HepG2 (cell line): ENCODE measurements around the gene SYPL1. TPM values are rescaled to one million over a fixed set of nuclear protein-coding genes. Genes with fewer than 3 reads are reported as not detected.

Experiments used
- ATAC-seq: fragments of 200-7000 bp; cut with Tn5 transposase; 3 replicates; pipeline ENCODE4 v1.9.1; 2020; ENCODE audit warnings: mild to moderate bottlenecking, moderate library complexity
- BruUV-seq: library from RNA; stranded (reverse); fragments of 400-500 nt; replicated peaks from 2 replicates; lab custom pipeline; 2021; lab: Mats Ljungman, UMichigan
- CTCF ChIA-PET: fragments of 300-600 bp; formaldehyde crosslinking; extraction: SDS; loops from one replicate; lab custom pipeline; 2021; ENCODE audit warnings: low total read pairs, inconsistent platforms, low intra/inter-chr PET ratio; lab: Yijun Ruan, JAX
- POLR2A ChIA-PET: fragments of 350-600 bp; sonication (Branson Sonifier 250); formaldehyde crosslinking; loops from one replicate; lab custom pipeline; 2020; ENCODE audit warnings: antibody characterized with exemption, inconsistent platforms; lab: Yijun Ruan, JAX
- DNase-seq: peaks from one replicate; pipeline ENCODE4 v3.0.0-alpha.2; 2015; ENCODE audit warnings: low spot score
- FAIRE-seq: peaks from 3 replicates; lab custom pipeline; 2011; peaks lifted over from hg19 to GRCh38; lab: Jason Lieb, UNC
- H2AFZ ChIP-seq: one replicate; pipeline ENCODE4 v1.6.1; 2011; ENCODE audit warnings: low read length, inconsistent platforms
- H3K27ac ChIP-seq: fragments of 300-600 bp; 3 replicates; pipeline ENCODE4 v1.8.0; 2011; ENCODE audit warnings: mixed run types, mild to moderate bottlenecking, mixed read lengths, low read length, inconsistent platforms; ENCODE audit not compliant: insufficient read depth; ENCODE audit errors: extremely low read length
- H3K27me3 ChIP-seq, 2 experiments: fragments of 200-600 bp in 1 of 2; 2 replicates in 1 of 2; 3 replicates in 1 of 2; pipeline versions ENCODE4 v1.6.0 to v1.8.0; 2011; ENCODE audit warnings: low read length in 2 of 2, mild to moderate bottlenecking in 2 of 2, moderate library complexity in 2 of 2, inconsistent platforms in 1 of 2; ENCODE audit not compliant: insufficient read depth in 2 of 2, control insufficient read depth in 1 of 2
- H3K36me3 ChIP-seq, 2 experiments: fragments of 200-600 bp in 1 of 2; replicated peaks in 1 of 2; 2 replicates in 1 of 2; 3 replicates in 1 of 2; pipeline versions ENCODE4 v1.5.1 to v1.8.0; 2011; ENCODE audit warnings: low read length in 2 of 2, inconsistent platforms in 1 of 2; ENCODE audit not compliant: insufficient read depth in 2 of 2, control insufficient read depth in 1 of 2
- H3K4me1 ChIP-seq: 2 replicates; pipeline ENCODE4 v1.5.1; 2012; ENCODE audit warnings: low read length, inconsistent platforms; ENCODE audit not compliant: insufficient read depth
- H3K4me2 ChIP-seq: 2 replicates; pipeline ENCODE4 v1.6.0; 2011; ENCODE audit warnings: low read depth, low read length, inconsistent platforms
- H3K4me3 ChIP-seq, 3 experiments: fragments of 200-600 bp in 1 of 3; sonication (generic), shearing (Covaris generic) in 1 of 3; replicated peaks in 1 of 3; 2 replicates each; pipeline ENCODE4 v1.5.1; 2011 to 2016; ENCODE audit warnings: low read length in 3 of 3, inconsistent platforms in 2 of 3, low read depth in 2 of 3, mild to moderate bottlenecking in 2 of 3, control low read depth in 1 of 3, mixed read lengths in 1 of 3; ENCODE audit not compliant: insufficient read depth in 1 of 3
- H3K79me2 ChIP-seq: one replicate; pipeline ENCODE4 v1.6.1; 2011; ENCODE audit warnings: low read length, inconsistent platforms; ENCODE audit not compliant: insufficient read depth
- H3K9ac ChIP-seq: 2 replicates; pipeline ENCODE4 v1.6.0; 2011; ENCODE audit warnings: mild to moderate bottlenecking, low read depth, low read length, inconsistent platforms; ENCODE audit not compliant: insufficient read depth
- H3K9me3 ChIP-seq: 2 replicates; pipeline ENCODE4 v1.5.1; 2012; ENCODE audit warnings: mild to moderate bottlenecking, low read length
- H4K20me1 ChIP-seq: 2 replicates; pipeline ENCODE4 v1.6.0; 2011; ENCODE audit warnings: inconsistent platforms, mild to moderate bottlenecking, low read length, moderate library complexity; ENCODE audit not compliant: insufficient read depth
- ATM ChIP-seq: fragments of 450-650 bp; IDR thresholded peaks from 2 replicates; pipeline ENCODE4 v1.7.1; 2017; ENCODE audit warnings: mild to moderate bottlenecking, borderline replicate concordance
- ELF3 ChIP-seq: IDR thresholded peaks from 2 replicates; pipeline ENCODE4 v1.6.1; 2016; ENCODE audit warnings: missing genetic modification reagents, missing compliant biosample characterization
- GZF1 ChIP-seq: sonication (generic); formaldehyde crosslinking; IDR thresholded peaks from 2 replicates; pipeline ENCODE4 v1.5.1; 2020; ENCODE audit warnings: mild to moderate bottlenecking, missing genetic modification reagents
- HNRNPUL1 ChIP-seq: fragments of 200-400 bp; formaldehyde crosslinking; IDR thresholded peaks from 2 replicates; pipeline ENCODE4 v1.6.1; 2017; ENCODE audit warnings: low read depth, mild to moderate bottlenecking, low read length, moderate library complexity
- ZFYVE20 ChIP-seq: sonication (generic); formaldehyde crosslinking; IDR thresholded peaks from 2 replicates; pipeline ENCODE4 v1.8.0; 2023; ENCODE audit warnings: low read depth, mild to moderate bottlenecking, moderate library complexity, missing genetic modification reagents, borderline replicate concordance
- ZNF367 ChIP-seq: sonication (generic); formaldehyde crosslinking; IDR thresholded peaks from 2 replicates; pipeline ENCODE4 v1.4.0; 2020; ENCODE audit warnings: missing genetic modification reagents, borderline replicate concordance
- ZNF460 ChIP-seq: sonication (generic); formaldehyde crosslinking; IDR thresholded peaks from 2 replicates; pipeline ENCODE4 v1.5.1; 2020; ENCODE audit warnings: missing genetic modification reagents, mild to moderate bottlenecking, borderline replicate concordance
- ZNF615 ChIP-seq: sonication (generic); formaldehyde crosslinking; IDR thresholded peaks from 2 replicates; pipeline ENCODE4 v1.5.0; 2020; ENCODE audit warnings: mild to moderate bottlenecking, missing genetic modification reagents, borderline replicate concordance
- WGBS: methylation state at CpG from one replicate; pipeline ENCODE4 v1.1.6; 2017; ENCODE audit warnings: low lambda C conversion rate; 5-methylcytosine and 5-hydroxymethylcytosine counted together
- in situ Hi-C: cut with HindIII; loops from 2 replicates; pipeline ENCODE4 v1.10.0; 2017; ENCODE audit warnings: low pct_unique_long_range_greater_than_20kb; ENCODE audit not compliant: extremely low pct_ligation_motif_present
- intact Hi-C: fragments of 100-400 bp; cut with micrococcal nuclease; formaldehyde crosslinking; loops from one replicate; pipeline ENCODE4 v1.10.0; 2022; ENCODE audit not compliant: unreplicated experiment
- polyA plus RNA-seq, 8 experiments: library from polyadenylated mRNA; depleted of rRNA in 3 of 8; stranded (reverse) in 7 of 8; unstranded in 1 of 8; fragments of >200 nt; fragmentation: Illumina TruSeq in 4 of 8; extraction: Trizol in 4 of 8; gene quantifications; 2 replicates each; pipeline versions ENCODE4 v1.2.1 to v1.2.3, GENCODE V29; 2011 to 2016; ENCODE audit warnings: low read depth in 4 of 8, missing spikeins in 1 of 8, mixed read lengths in 1 of 8; ENCODE audit not compliant: insufficient read depth in 1 of 8
- total RNA-seq, 5 experiments: library from RNA; depleted of rRNA; stranded (reverse); fragments of >200 nt; fragmentation: Illumina TruSeq; extraction: Trizol; gene quantifications; 2 replicates each; pipeline ENCODE4 v1.2.3, GENCODE V29; 2016; ENCODE audit warnings: low read depth in 1 of 5
- TF ChIP-seq, protein P1 (sequence below), 2 experiments: sonication (generic) in 1 of 2; formaldehyde crosslinking in 1 of 2; IDR thresholded peaks; 2 replicates each; pipeline versions ENCODE4 v1.4.0 to v1.6.1; 2016 to 2020; ENCODE audit warnings: borderline replicate concordance in 1 of 2, low read depth in 1 of 2, mild to moderate bottlenecking in 1 of 2, missing genetic modification reagents in 1 of 2
- TF ChIP-seq, protein P2 (sequence below): sonication (generic); formaldehyde crosslinking; IDR thresholded peaks from 2 replicates; pipeline ENCODE4 v1.5.1; 2020; ENCODE audit warnings: missing genetic modification reagents, mild to moderate bottlenecking, borderline replicate concordance

SYPL1 gene
- total and polyA plus RNA-seq, 2 of the 13 experiments (the other 11 are each of a cell fraction or from before 2014, with no cell fraction given) = 27.5 to 40.2 TPM

DNA sequence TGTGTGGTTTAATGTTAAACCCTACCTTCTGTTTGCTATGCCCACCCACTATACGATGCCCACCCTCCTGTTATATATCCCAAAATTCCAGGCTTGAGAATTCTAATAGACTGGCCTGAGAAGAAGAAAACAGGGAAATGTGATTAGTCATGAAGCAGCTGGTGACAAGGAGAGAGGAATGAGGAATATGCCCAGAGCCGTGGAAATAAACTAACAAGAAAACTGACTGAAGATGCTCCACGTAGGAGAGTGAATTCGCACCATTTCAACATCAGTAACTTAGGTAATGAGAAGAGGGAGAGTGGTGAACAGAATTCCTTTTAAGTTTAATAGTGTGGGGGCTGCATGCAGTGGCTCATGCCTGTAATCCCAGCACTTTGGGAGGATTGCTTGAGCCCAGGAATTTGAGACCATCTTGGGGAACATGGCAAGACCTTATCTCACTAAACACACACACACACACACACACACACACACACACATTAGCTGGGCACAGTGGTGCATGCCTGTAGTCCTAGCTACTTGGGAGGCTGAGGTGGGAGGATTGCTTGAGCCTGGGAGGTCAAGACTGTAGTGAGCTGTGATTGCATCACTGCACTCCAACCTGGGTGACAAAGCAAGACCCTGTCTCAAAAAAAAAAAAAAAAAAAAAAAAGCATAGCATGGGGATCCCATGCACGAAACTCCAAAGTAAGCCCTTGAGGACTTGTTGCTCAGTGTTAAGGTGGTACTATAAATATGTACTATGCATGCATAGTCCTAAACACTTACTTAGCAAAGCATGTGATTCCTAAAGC lies 16.1 kb upstream of the SYPL1 start:
- Histone ChIP-seq H3K9ac (no peak overlapping the region), H3K79me2 (no peaks in the 10 kb centered on the region), H3K4me2 (no peak overlapping the region), H4K20me1 (no peaks in the 10 kb centered on the region), H2AFZ (no peak overlapping the region), H3K36me3 (no peaks in the 10 kb centered on the region), H3K27me3 (peaks cover 0 to 15% of the 10 kb centered on the region in 2 experiments; a peak in 3 of 5 replicates), H3K4me1 (no peaks in the 10 kb centered on the region; the same call in 1 of the 2 replicates)
- ATAC-seq (no peak), DNase-seq (no peak), FAIRE-seq (no peak)
- in situ Hi-C loops = no loop called here
- intact Hi-C loops = no loop called here
- CTCF ChIA-PET = no interaction called here
- WGBS = 16% methylated on average over 5 of the region's 5 CpGs
- POLR2A ChIA-PET = no interaction called here
- TF ChIP-seq ZFYVE20 (no peak), ELF3 (CRISPR knock-in tag) (no peak), ZNF615 (CRISPR knock-in tag) (no peak), ZNF460 (CRISPR knock-in tag) (no peak), ZNF367 (CRISPR knock-in tag) (no peak), GZF1 (CRISPR knock-in tag) (no peak), ATM (no peak), HNRNPUL1 (no peak)
- TF ChIP-seq, protein P1, sequence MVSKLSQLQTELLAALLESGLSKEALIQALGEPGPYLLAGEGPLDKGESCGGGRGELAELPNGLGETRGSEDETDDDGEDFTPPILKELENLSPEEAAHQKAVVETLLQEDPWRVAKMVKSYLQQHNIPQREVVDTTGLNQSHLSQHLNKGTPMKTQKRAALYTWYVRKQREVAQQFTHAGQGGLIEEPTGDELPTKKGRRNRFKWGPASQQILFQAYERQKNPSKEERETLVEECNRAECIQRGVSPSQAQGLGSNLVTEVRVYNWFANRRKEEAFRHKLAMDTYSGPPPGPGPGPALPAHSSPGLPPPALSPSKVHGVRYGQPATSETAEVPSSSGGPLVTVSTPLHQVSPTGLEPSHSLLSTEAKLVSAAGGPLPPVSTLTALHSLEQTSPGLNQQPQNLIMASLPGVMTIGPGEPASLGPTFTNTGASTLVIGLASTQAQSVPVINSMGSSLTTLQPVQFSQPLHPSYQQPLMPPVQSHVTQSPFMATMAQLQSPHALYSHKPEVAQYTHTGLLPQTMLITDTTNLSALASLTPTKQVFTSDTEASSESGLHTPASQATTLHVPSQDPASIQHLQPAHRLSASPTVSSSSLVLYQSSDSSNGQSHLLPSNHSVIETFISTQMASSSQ (IDR thresholded peaks at IDR 0.05; ENCODE audit: low read depth) = no peak
- TF ChIP-seq, protein P1 (CRISPR knock-in tag; IDR thresholded peaks at IDR 0.05; ENCODE audit: borderline replicate concordance) = no peak
- TF ChIP-seq, protein P2, sequence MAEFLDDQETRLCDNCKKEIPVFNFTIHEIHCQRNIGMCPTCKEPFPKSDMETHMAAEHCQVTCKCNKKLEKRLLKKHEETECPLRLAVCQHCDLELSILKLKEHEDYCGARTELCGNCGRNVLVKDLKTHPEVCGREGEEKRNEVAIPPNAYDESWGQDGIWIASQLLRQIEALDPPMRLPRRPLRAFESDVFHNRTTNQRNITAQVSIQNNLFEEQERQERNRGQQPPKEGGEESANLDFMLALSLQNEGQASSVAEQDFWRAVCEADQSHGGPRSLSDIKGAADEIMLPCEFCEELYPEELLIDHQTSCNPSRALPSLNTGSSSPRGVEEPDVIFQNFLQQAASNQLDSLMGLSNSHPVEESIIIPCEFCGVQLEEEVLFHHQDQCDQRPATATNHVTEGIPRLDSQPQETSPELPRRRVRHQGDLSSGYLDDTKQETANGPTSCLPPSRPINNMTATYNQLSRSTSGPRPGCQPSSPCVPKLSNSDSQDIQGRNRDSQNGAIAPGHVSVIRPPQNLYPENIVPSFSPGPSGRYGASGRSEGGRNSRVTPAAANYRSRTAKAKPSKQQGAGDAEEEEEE (CRISPR knock-in tag) = no peak
- TF ChIP-seq, all 625 proteins: peak for 0
- Histone ChIP-seq H3K4me3 (no peak overlapping the region), H3K27ac (no peak overlapping the region), H3K9me3 (no peaks in the 10 kb centered on the region)
- BruUV-seq = no TSS peak
